GM23338 (cell line): ENCODE measurements around the gene HDHD5. TPM values are rescaled to one million over a fixed set of nuclear protein-coding genes. Genes with fewer than 3 reads are reported as not detected.

Experiments
- ATAC-seq: fragments of 200-7000 bp; cut with Tn5 transposase; 3 replicates; pipeline ENCODE4 v1.9.1; 2020
- DNase-seq: peaks from one replicate; pipeline ENCODE4 v3.0.0-alpha.2; 2015; ENCODE audit warnings: low spot score
- H2AFZ ChIP-seq: fragments of 200-600 bp; sonication (generic); 2 replicates; pipeline ENCODE4 v1.8.0; 2016; ENCODE audit warnings: antibody characterized with exemption, mild to moderate bottlenecking, moderate library complexity
- H3F3A ChIP-seq: fragments of 200-600 bp; sonication (generic); replicated peaks from 2 replicates; pipeline ENCODE4 v1.8.0; 2017; ENCODE audit warnings: antibody characterized with exemption, mixed run types, low read depth
- H3K27ac ChIP-seq: fragments of 200-600 bp; sonication (generic); 2 replicates; pipeline ENCODE4 v1.6.1; 2016; ENCODE audit warnings: low read depth
- H3K27me3 ChIP-seq: fragments of 200-600 bp; sonication (generic); 2 replicates; pipeline ENCODE4 v1.8.0; 2016; ENCODE audit warnings: mild to moderate bottlenecking, mixed run types, moderate library complexity; ENCODE audit not compliant: insufficient read depth
- H3K36me3 ChIP-seq: fragments of 200-600 bp; sonication (generic); 2 replicates; pipeline ENCODE4 v1.8.0; 2016; ENCODE audit warnings: mild to moderate bottlenecking; ENCODE audit not compliant: insufficient read depth
- H3K4me1 ChIP-seq: fragments of 200-600 bp; sonication (generic); 2 replicates; pipeline ENCODE4 v1.8.0; 2016; ENCODE audit warnings: mild to moderate bottlenecking, moderate library complexity; ENCODE audit not compliant: insufficient read depth
- H3K4me2 ChIP-seq: fragments of 200-600 bp; sonication (generic); 2 replicates; pipeline ENCODE4 v1.7.1; 2017; ENCODE audit warnings: mixed run types
- H3K4me3 ChIP-seq: fragments of 200-600 bp; sonication (generic); 2 replicates; pipeline ENCODE4 v1.6.1; 2016; ENCODE audit warnings: mixed run types
- H3K79me2 ChIP-seq: fragments of 200-600 bp; sonication (generic); replicated peaks from 2 replicates; pipeline ENCODE4 v1.8.0; 2017; ENCODE audit warnings: mild to moderate bottlenecking; ENCODE audit not compliant: insufficient read depth
- H3K9me2 ChIP-seq: fragments of 200-600 bp; sonication (generic); 2 replicates; pipeline ENCODE4 v1.8.0; 2017; ENCODE audit not compliant: insufficient read depth
- H4K20me1 ChIP-seq: fragments of 200-600 bp; sonication (generic); replicated peaks from 2 replicates; pipeline ENCODE4 v1.8.0; 2017; ENCODE audit warnings: mild to moderate bottlenecking; ENCODE audit not compliant: insufficient read depth
- H3K27ac Mint-ChIP-seq: 2 replicates; pipeline ENCODE4 v1.8.0; 2020; ENCODE audit warnings: inconsistent platforms, mild to moderate bottlenecking, moderate library complexity, mixed read lengths
- H3K27me3 Mint-ChIP-seq: 3 replicates; pipeline ENCODE4 v1.8.0; 2022; ENCODE audit warnings: low read depth, mild to moderate bottlenecking, moderate library complexity, mixed read lengths, inconsistent platforms; ENCODE audit not compliant: insufficient read depth, poor library complexity
- H3K36me3 Mint-ChIP-seq: 3 replicates; pipeline ENCODE4 v1.8.0; 2021; ENCODE audit warnings: low read depth, mild to moderate bottlenecking, inconsistent platforms, moderate library complexity, mixed read lengths
- H3K4me1 Mint-ChIP-seq: 3 replicates; pipeline ENCODE4 v1.8.0; 2020; ENCODE audit warnings: mild to moderate bottlenecking, inconsistent platforms, mixed read lengths
- H3K4me3 Mint-ChIP-seq: 3 replicates; pipeline ENCODE4 v1.8.0; 2021; ENCODE audit warnings: moderate library complexity, mild to moderate bottlenecking, inconsistent platforms, mixed read lengths
- H3K9me3 Mint-ChIP-seq: 3 replicates; pipeline ENCODE4 v1.8.0; 2020; ENCODE audit warnings: moderate library complexity, mild to moderate bottlenecking, inconsistent platforms, mixed read lengths
- CREB1 ChIP-seq: fragments of 250-450 bp; sonication (Bioruptor Pico); IDR thresholded peaks from 2 replicates; pipeline ENCODE4 v1.5.0; 2020; ENCODE audit warnings: low read depth, mild to moderate bottlenecking, moderate library complexity
- EZH2 ChIP-seq: fragments of 200-600 bp; sonication (generic); IDR thresholded peaks from one replicate; pipeline ENCODE4 v1.8.0; 2017; ENCODE audit warnings: antibody characterized with exemption, mild to moderate bottlenecking, low read depth; ENCODE audit not compliant: unreplicated experiment
- STAT1 ChIP-seq: IDR thresholded peaks from one replicate; pipeline ENCODE4 v1.6.1; 2016; ENCODE audit warnings: antibody characterized with exemption; ENCODE audit not compliant: unreplicated experiment
- ZNF114 ChIP-seq: fragments of 250-450 bp; sonication (Bioruptor Pico); IDR thresholded peaks from 2 replicates; pipeline ENCODE4 v1.5.0; 2020; ENCODE audit warnings: mild to moderate bottlenecking, moderate library complexity
- ZNF331 ChIP-seq: fragments of 250-450 bp; sonication (Bioruptor Pico); IDR thresholded peaks from 2 replicates; pipeline ENCODE4 v1.5.0; 2020; ENCODE audit warnings: low read depth, mild to moderate bottlenecking, moderate library complexity
- polyA plus RNA-seq: library from polyadenylated mRNA; unstranded; fragments of >200 nt; fragmentation: Nextera tagmentation; extraction: Ambion mirVana; gene quantifications from 2 replicates; pipeline ENCODE4 v1.2.1, GENCODE V29; 2016
- total RNA-seq: library from RNA; depleted of rRNA; stranded (reverse); fragments of >200 nt; shearing (Covaris generic); gene quantifications from 2 replicates; pipeline ENCODE4 v1.2.3, GENCODE V29; 2014
- TF ChIP-seq, protein P1 (sequence below): fragments of 250-450 bp; sonication (Bioruptor Pico); IDR thresholded peaks from 2 replicates; pipeline ENCODE4 v1.5.0; 2020; ENCODE audit warnings: mild to moderate bottlenecking, moderate library complexity
- TF ChIP-seq, protein P2 (sequence below): IDR thresholded peaks from 2 replicates; pipeline ENCODE4 v1.6.1; 2016; ENCODE audit warnings: antibody characterized with exemption

HDHD5 gene
- total and polyA plus RNA-seq, 2 experiments from 2014 or later, result 70.0 to 116 TPM

- TF ChIP-seq, protein P1, sequence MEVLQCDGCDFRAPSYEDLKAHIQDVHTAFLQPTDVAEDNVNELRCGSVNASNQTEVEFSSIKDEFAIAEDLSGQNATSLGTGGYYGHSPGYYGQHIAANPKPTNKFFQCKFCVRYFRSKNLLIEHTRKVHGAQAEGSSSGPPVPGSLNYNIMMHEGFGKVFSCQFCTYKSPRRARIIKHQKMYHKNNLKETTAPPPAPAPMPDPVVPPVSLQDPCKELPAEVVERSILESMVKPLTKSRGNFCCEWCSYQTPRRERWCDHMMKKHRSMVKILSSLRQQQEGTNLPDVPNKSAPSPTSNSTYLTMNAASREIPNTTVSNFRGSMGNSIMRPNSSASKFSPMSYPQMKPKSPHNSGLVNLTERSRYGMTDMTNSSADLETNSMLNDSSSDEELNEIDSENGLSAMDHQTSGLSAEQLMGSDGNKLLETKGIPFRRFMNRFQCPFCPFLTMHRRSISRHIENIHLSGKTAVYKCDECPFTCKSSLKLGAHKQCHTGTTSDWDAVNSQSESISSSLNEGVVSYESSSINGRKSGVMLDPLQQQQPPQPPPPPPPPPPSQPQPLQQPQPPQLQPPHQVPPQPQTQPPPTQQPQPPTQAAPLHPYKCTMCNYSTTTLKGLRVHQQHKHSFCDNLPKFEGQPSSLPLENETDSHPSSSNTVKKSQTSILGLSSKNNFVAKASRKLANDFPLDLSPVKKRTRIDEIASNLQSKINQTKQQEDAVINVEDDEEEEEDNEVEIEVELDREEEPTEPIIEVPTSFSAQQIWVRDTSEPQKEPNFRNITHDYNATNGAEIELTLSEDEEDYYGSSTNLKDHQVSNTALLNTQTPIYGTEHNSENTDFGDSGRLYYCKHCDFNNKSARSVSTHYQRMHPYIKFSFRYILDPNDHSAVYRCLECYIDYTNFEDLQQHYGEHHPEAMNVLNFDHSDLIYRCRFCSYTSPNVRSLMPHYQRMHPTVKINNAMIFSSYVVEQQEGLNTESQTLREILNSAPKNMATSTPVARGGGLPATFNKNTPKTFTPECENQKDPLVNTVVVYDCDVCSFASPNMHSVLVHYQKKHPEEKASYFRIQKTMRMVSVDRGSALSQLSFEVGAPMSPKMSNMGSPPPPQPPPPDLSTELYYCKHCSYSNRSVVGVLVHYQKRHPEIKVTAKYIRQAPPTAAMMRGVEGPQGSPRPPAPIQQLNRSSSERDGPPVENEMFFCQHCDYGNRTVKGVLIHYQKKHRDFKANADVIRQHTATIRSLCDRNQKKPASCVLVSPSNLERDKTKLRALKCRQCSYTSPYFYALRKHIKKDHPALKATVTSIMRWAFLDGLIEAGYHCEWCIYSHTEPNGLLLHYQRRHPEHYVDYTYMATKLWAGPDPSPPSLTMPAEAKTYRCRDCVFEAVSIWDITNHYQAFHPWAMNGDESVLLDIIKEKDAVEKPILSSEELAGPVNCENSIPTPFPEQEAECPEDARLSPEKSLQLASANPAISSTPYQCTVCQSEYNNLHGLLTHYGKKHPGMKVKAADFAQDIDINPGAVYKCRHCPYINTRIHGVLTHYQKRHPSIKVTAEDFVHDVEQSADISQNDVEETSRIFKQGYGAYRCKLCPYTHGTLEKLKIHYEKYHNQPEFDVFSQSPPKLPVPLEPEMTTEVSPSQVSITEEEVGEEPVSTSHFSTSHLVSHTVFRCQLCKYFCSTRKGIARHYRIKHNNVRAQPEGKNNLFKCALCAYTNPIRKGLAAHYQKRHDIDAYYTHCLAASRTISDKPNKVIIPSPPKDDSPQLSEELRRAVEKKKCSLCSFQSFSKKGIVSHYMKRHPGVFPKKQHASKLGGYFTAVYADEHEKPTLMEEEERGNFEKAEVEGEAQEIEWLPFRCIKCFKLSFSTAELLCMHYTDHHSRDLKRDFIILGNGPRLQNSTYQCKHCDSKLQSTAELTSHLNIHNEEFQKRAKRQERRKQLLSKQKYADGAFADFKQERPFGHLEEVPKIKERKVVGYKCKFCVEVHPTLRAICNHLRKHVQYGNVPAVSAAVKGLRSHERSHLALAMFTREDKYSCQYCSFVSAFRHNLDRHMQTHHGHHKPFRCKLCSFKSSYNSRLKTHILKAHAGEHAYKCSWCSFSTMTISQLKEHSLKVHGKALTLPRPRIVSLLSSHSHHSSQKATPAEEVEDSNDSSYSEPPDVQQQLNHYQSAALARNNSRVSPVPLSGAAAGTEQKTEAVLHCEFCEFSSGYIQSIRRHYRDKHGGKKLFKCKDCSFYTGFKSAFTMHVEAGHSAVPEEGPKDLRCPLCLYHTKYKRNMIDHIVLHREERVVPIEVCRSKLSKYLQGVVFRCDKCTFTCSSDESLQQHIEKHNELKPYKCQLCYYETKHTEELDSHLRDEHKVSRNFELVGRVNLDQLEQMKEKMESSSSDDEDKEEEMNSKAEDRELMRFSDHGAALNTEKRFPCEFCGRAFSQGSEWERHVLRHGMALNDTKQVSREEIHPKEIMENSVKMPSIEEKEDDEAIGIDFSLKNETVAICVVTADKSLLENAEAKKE (CRISPR knock-in tag), result no peak
- TF ChIP-seq STAT1, result no peak
Observed at GRCh38 chr22:17108256-17109112, 50.6 kb downstream of the HDHD5 start (continued).

DNA sequence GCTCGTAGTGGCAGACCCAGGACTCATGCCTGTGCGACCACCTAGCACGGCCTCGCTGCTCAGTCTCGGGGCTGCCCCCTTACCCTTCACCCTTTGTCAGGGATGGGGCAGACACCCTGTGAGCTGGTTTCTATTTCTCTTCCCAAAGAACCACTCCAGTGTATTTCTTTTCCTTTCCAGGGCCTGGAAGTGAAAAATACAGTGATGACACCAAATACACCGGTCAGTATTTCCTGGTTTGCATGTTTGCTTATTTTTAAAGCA, 51.6 kb downstream of the HDHD5 start:
- no peaks in the 10 kb centered on the region; the same call in 2 of the 3 replicates for H3K9me3 Mint-ChIP-seq
- Histone ChIP-seq H4K20me1 (no peaks in the 10 kb centered on the region), H3K4me3 (no peak overlapping the region), H3K36me3 (no peaks in the 10 kb centered on the region; the same call in 1 of the 2 replicates), H3K27ac (no peak overlapping the region), H3K4me1 (no peaks in the 10 kb centered on the region), H3F3A (0 out of 2 replicates have a peak, but pooled peaks cover 2% of the 10 kb centered on the region), H3K79me2 (no peaks in the 10 kb centered on the region), H2AFZ (no peak overlapping the region), H3K9me2 (no peaks in the 10 kb centered on the region), H3K4me2 (no peak overlapping the region), H3K27me3 (no peaks in the 10 kb centered on the region)
- no peak overlapping the region for H3K27ac Mint-ChIP-seq
- H3K4me1 Mint-ChIP-seq, result peaks cover 10% of the 10 kb centered on the region; the same call in 2 of the 3 replicates
- peaks cover 3% of the 10 kb centered on the region; the same call in 2 of the 3 replicates for H3K36me3 Mint-ChIP-seq
- H3K4me3 Mint-ChIP-seq, result no peak overlapping the region
- peaks cover 5% of the 10 kb centered on the region for H3K27me3 Mint-ChIP-seq
- ATAC-seq (no peak), DNase-seq (no peak)
- no peak for TF ChIP-seq ZNF331 (CRISPR knock-in tag)
- TF ChIP-seq CREB1 (CRISPR knock-in tag), result no peak
- no peak for TF ChIP-seq EZH2
- TF ChIP-seq, protein P1 (CRISPR knock-in tag), result no peak
- no peak for TF ChIP-seq STAT1
- TF ChIP-seq, protein P2, sequence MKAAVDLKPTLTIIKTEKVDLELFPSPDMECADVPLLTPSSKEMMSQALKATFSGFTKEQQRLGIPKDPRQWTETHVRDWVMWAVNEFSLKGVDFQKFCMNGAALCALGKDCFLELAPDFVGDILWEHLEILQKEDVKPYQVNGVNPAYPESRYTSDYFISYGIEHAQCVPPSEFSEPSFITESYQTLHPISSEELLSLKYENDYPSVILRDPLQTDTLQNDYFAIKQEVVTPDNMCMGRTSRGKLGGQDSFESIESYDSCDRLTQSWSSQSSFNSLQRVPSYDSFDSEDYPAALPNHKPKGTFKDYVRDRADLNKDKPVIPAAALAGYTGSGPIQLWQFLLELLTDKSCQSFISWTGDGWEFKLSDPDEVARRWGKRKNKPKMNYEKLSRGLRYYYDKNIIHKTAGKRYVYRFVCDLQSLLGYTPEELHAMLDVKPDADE, result no peak
- no peak for TF ChIP-seq ZNF114 (CRISPR knock-in tag)
